GM19395 (cell line): ENCODE measurements around the gene SLC66A2.
"Not testable (repeated sequence)": the region's sequence is repeated elsewhere in the genome, so short reads cannot be mapped to it uniquely, and the experiment has no call there.

ENCODE experiments used
- ATAC-seq: cut with Tn5 transposase; IDR thresholded peaks from one replicate; pipeline ENCODE4 v1.9.1; 2021; ENCODE audit warnings: mild to moderate bottlenecking, moderate library complexity; ENCODE audit not compliant: unreplicated experiment

Gene SLC66A2

GRCh38 chr18:79883461-79884293 lies 67.8 kb downstream of the SLC66A2 start:
- ATAC-seq = no peak

- no peak for ATAC-seq
Observed at GRCh38 chr18:79882522-79883241, 68.8 kb downstream of the SLC66A2 start.

- ATAC-seq = no peak
Observed at GRCh38 chr18:79881695-79882094, 69.8 kb downstream of the SLC66A2 start.

- ATAC-seq = no peak
Observed at GRCh38 chr18:79879566-79879965, 71.9 kb downstream of the SLC66A2 start.

GRCh38 chr18:79878741-79879378 lies 72.6 kb downstream of the SLC66A2 start:
- ATAC-seq = no peak

GRCh38 chr18:79878246-79878645 lies 73.2 kb downstream of the SLC66A2 start:
- not testable (repeated sequence) for ATAC-seq

- ATAC-seq = no peak
Observed at GRCh38 chr18:79877163-79878091, 74.0 kb downstream of the SLC66A2 start.

- no peak for ATAC-seq
Observed at GRCh38 chr18:79876497-79876896, 75.0 kb downstream of the SLC66A2 start.

- no peak for ATAC-seq
Observed at GRCh38 chr18:79875931-79876461, 75.5 kb downstream of the SLC66A2 start.

GRCh38 chr18:79875531-79875919 lies 75.9 kb downstream of the SLC66A2 start:
- no peak for ATAC-seq

- no peak for ATAC-seq
Observed at GRCh38 chr18:79874553-79875530, 76.6 kb downstream of the SLC66A2 start.

GRCh38 chr18:79873449-79874110 lies 77.9 kb downstream of the SLC66A2 start:
- ATAC-seq = no peak

- no peak for ATAC-seq
Observed at GRCh38 chr18:79872527-79873444, 78.7 kb downstream of the SLC66A2 start.

GRCh38 chr18:79871481-79872091 lies 79.9 kb downstream of the SLC66A2 start:
- ATAC-seq = no peak

GRCh38 chr18:79871026-79871390 lies 80.4 kb downstream of the SLC66A2 start:
- ATAC-seq = no peak

GRCh38 chr18:79870301-79871025 lies 81.0 kb downstream of the SLC66A2 start:
- no peak for ATAC-seq
